ENCODE data around the gene CRX. TPM values are rescaled to one million over a fixed set of nuclear protein-coding genes. Genes with fewer than 3 reads are reported as not detected.
"Not testable (repeated sequence)": the region's sequence is repeated elsewhere in the genome, so short reads cannot be mapped to it uniquely, and the experiment has no call there.

The CRX gene
- total RNA-seq, 2 experiments from 2014 or later, result not detected

GRCh38 chr19:47789811-47790210 is 31.9 kb upstream of the CRX start:
- H3K36me3 Mint-ChIP-seq (ENCODE audit: low read depth); H3K4me3 Mint-ChIP-seq; H3K27me3 Mint-ChIP-seq (ENCODE audit: low read depth); H3K27ac Mint-ChIP-seq; H3K4me1 Mint-ChIP-seq (ENCODE audit: low read depth); H3K9me3 Mint-ChIP-seq (ENCODE audit: insufficient read depth); DNase-seq; ATAC-seq; POLR2A ChIA-PET: not testable (repeated sequence)
- CTCF ChIA-PET, result interaction anchor here (0.7 to 3.1 kb wide), 14 partner anchors 8 to 493 kb away, joined by 3 to 14 read pairs (median 4); partner anchors contain the start of gene EHD2

- Mint-ChIP-seq H3K9me3 (ENCODE audit: insufficient read depth) (peaks cover 6% of the 10 kb centered on the region), H3K27ac (no peak overlapping the region), H3K36me3 (ENCODE audit: low read depth) (peaks cover under 1% of the 10 kb centered on the region), H3K4me3 (no peak overlapping the region), H3K27me3 (ENCODE audit: low read depth) (no peaks in the 10 kb centered on the region), H3K4me1 (ENCODE audit: low read depth) (peaks cover 7% of the 10 kb centered on the region)
- DNase-seq (peak; percentile 86), ATAC-seq (peak; percentile 80)
- POLR2A ChIA-PET, result no interaction called here
- CTCF ChIA-PET, result interaction anchor here (0.7 to 3.1 kb wide), 14 partner anchors 8 to 494 kb away, joined by 3 to 14 read pairs (median 4); partner anchors contain the start of gene EHD2
Measured at GRCh38 chr19:47790398-47790814, 31.3 kb upstream of the CRX start.

GRCh38 chr19:47792616-47793015 is 29.1 kb upstream of the CRX start:
- peaks cover 7% of the 10 kb centered on the region for H3K4me1 Mint-ChIP-seq (ENCODE audit: low read depth)
- no peak overlapping the region for H3K27ac Mint-ChIP-seq
- no peak for DNase-seq
- ChIA-PET CTCF (interaction anchor here (1.0 kb wide), 1 partner anchor 76 kb away, joined by 3 read pairs; no protein-coding TSS in a partner anchor), POLR2A (no interaction called here)
- no peak overlapping the region for H3K4me3 Mint-ChIP-seq
- H3K9me3 Mint-ChIP-seq (ENCODE audit: insufficient read depth), result peaks cover 6% of the 10 kb centered on the region
- H3K36me3 Mint-ChIP-seq (ENCODE audit: low read depth), result no peaks in the 10 kb centered on the region
- no peaks in the 10 kb centered on the region for H3K27me3 Mint-ChIP-seq (ENCODE audit: low read depth)
- ATAC-seq, result no peak

- no peak for DNase-seq
- Mint-ChIP-seq H3K4me3 (no peak overlapping the region), H3K27ac (no peak overlapping the region), H3K36me3 (ENCODE audit: low read depth) (no peaks in the 10 kb centered on the region), H3K4me1 (ENCODE audit: low read depth) (peaks cover 3% of the 10 kb centered on the region), H3K27me3 (ENCODE audit: low read depth) (peaks cover 6% of the 10 kb centered on the region), H3K9me3 (ENCODE audit: insufficient read depth) (peaks cover 6% of the 10 kb centered on the region)
- CTCF ChIA-PET, result interaction anchor here (0.6 kb wide), 1 partner anchor 18 kb away, joined by 4 read pairs; no protein-coding TSS in a partner anchor
- ATAC-seq, result no peak
- POLR2A ChIA-PET, result no interaction called here
Measured at GRCh38 chr19:47794526-47794925, 27.2 kb upstream of the CRX start.

- no peak for ATAC-seq
- H3K4me1 Mint-ChIP-seq (ENCODE audit: low read depth), result no peaks in the 10 kb centered on the region
- no peak overlapping the region for H3K4me3 Mint-ChIP-seq
- DNase-seq, result no peak
- POLR2A ChIA-PET, result no interaction called here
- H3K27me3 Mint-ChIP-seq (ENCODE audit: low read depth), result peaks cover 6% of the 10 kb centered on the region
- H3K27ac Mint-ChIP-seq, result no peak overlapping the region
- peaks cover 6% of the 10 kb centered on the region for H3K9me3 Mint-ChIP-seq (ENCODE audit: insufficient read depth)
- H3K36me3 Mint-ChIP-seq (ENCODE audit: low read depth), result no peaks in the 10 kb centered on the region
- CTCF ChIA-PET, result no interaction called here
Measured at GRCh38 chr19:47796785-47797184, 25.0 kb upstream of the CRX start.

GRCh38 chr19:47797996-47798903 is 23.5 kb upstream of the CRX start:
- CTCF ChIA-PET, result interaction anchor here (1.2 kb wide), 1 partner anchor 8 kb away, joined by 3 read pairs; no protein-coding TSS in a partner anchor
- peaks cover 6% of the 10 kb centered on the region for H3K27me3 Mint-ChIP-seq (ENCODE audit: low read depth)
- no peaks in the 10 kb centered on the region for H3K36me3 Mint-ChIP-seq (ENCODE audit: low read depth)
- no peak overlapping the region for H3K4me3 Mint-ChIP-seq
- DNase-seq (no peak), ATAC-seq (no peak)
- no peaks in the 10 kb centered on the region for H3K4me1 Mint-ChIP-seq (ENCODE audit: low read depth)
- no peak overlapping the region for H3K27ac Mint-ChIP-seq
- POLR2A ChIA-PET, result no interaction called here
- no peaks in the 10 kb centered on the region for H3K9me3 Mint-ChIP-seq (ENCODE audit: insufficient read depth)

GRCh38 chr19:47798904-47799266 is 22.9 kb upstream of the CRX start:
- ChIA-PET POLR2A (no interaction called here), CTCF (interaction anchor here (1.2 to 1.8 kb wide), 2 partner anchors 9 kb away, joined by 3 to 6 read pairs; no protein-coding TSS in a partner anchor)
- DNase-seq (no peak), ATAC-seq (no peak)
- Mint-ChIP-seq H3K27me3 (ENCODE audit: low read depth) (peaks cover 6% of the 10 kb centered on the region), H3K4me1 (ENCODE audit: low read depth) (no peaks in the 10 kb centered on the region), H3K4me3 (no peak overlapping the region), H3K27ac (no peak overlapping the region), H3K36me3 (ENCODE audit: low read depth) (no peaks in the 10 kb centered on the region), H3K9me3 (ENCODE audit: insufficient read depth) (no peaks in the 10 kb centered on the region)

GRCh38 chr19:47801270-47801669 is 20.5 kb upstream of the CRX start:
- DNase-seq (no peak), ATAC-seq (no peak)
- H3K36me3 Mint-ChIP-seq (ENCODE audit: low read depth), result no peaks in the 10 kb centered on the region
- no peaks in the 10 kb centered on the region for H3K9me3 Mint-ChIP-seq (ENCODE audit: insufficient read depth)
- H3K4me3 Mint-ChIP-seq, result no peak overlapping the region
- no peaks in the 10 kb centered on the region for H3K4me1 Mint-ChIP-seq (ENCODE audit: low read depth)
- no peak overlapping the region for H3K27ac Mint-ChIP-seq
- peaks cover 6% of the 10 kb centered on the region for H3K27me3 Mint-ChIP-seq (ENCODE audit: low read depth)
- CTCF ChIA-PET, result no interaction called here
- POLR2A ChIA-PET, result no interaction called here

GRCh38 chr19:47802521-47803043 is 19.2 kb upstream of the CRX start:
- no peak overlapping the region for H3K27ac Mint-ChIP-seq
- ATAC-seq, result no peak
- no peak overlapping the region for H3K4me3 Mint-ChIP-seq
- no peaks in the 10 kb centered on the region for H3K36me3 Mint-ChIP-seq (ENCODE audit: low read depth)
- POLR2A ChIA-PET, result no interaction called here
- no peak for DNase-seq
- H3K9me3 Mint-ChIP-seq (ENCODE audit: insufficient read depth), result no peaks in the 10 kb centered on the region
- no peaks in the 10 kb centered on the region for H3K4me1 Mint-ChIP-seq (ENCODE audit: low read depth)
- CTCF ChIA-PET, result no interaction called here
- peaks cover 6% of the 10 kb centered on the region for H3K27me3 Mint-ChIP-seq (ENCODE audit: low read depth)

- H3K36me3 Mint-ChIP-seq (ENCODE audit: low read depth); ATAC-seq: not testable (repeated sequence)
Measured at GRCh38 chr19:47803148-47803547, 18.6 kb upstream of the CRX start.

GRCh38 chr19:47803671-47804070 is 18.1 kb upstream of the CRX start:
- H3K27ac Mint-ChIP-seq, CTCF ChIA-PET: not testable (repeated sequence)

More at GRCh38 chr19:47803148-47803547, 18.6 kb upstream of the CRX start:
- DNase-seq; H3K4me1 Mint-ChIP-seq (ENCODE audit: low read depth); H3K4me3 Mint-ChIP-seq; CTCF ChIA-PET; H3K27me3 Mint-ChIP-seq (ENCODE audit: low read depth); H3K9me3 Mint-ChIP-seq (ENCODE audit: insufficient read depth); H3K27ac Mint-ChIP-seq; POLR2A ChIA-PET: not testable (repeated sequence)

GRCh38 chr19:47804451-47804850 is 17.3 kb upstream of the CRX start, which contains the start of gene TPRX1:
Gene TPRX1 (minus strand): TSS chr19:47804551. CDS start chr19:47804539, 12 bp downstream.
- H3K27me3 Mint-ChIP-seq (ENCODE audit: low read depth); H3K9me3 Mint-ChIP-seq (ENCODE audit: insufficient read depth); H3K4me3 Mint-ChIP-seq; H3K36me3 Mint-ChIP-seq (ENCODE audit: low read depth); H3K27ac Mint-ChIP-seq; POLR2A ChIA-PET; H3K4me1 Mint-ChIP-seq (ENCODE audit: low read depth); DNase-seq; ATAC-seq; CTCF ChIA-PET: not testable (repeated sequence)

More at GRCh38 chr19:47803671-47804070, 18.1 kb upstream of the CRX start:
- H3K4me1 Mint-ChIP-seq (ENCODE audit: low read depth); DNase-seq; H3K4me3 Mint-ChIP-seq; H3K36me3 Mint-ChIP-seq (ENCODE audit: low read depth); ATAC-seq; H3K9me3 Mint-ChIP-seq (ENCODE audit: insufficient read depth); POLR2A ChIA-PET; H3K27me3 Mint-ChIP-seq (ENCODE audit: low read depth): not testable (repeated sequence)

Measured in activated CD8-positive, alpha-beta T cell treated with anti-CD3 and anti-CD28 coated beads, Interleukin-2, amount 10 ng/mL, durations not matched to agents 7 days and 5 days (primary cell).